ENCODE results near the gene GLIS1. TPM values are rescaled to one million over a fixed set of nuclear protein-coding genes. Genes with fewer than 3 reads are reported as not detected.

The GLIS1 gene
- total RNA-seq = 2.5 and 2.7 TPM in 2 replicates

GRCh38 chr1:53739109-53739681, at the start of gene GLIS1:
Gene GLIS1, minus strand, starts transcription at chr1:53739164. Its CDS starts 1,100 bp downstream, at chr1:53738064.
- peak within 1 kb of the TSS; percentile 77 for H3K4me3 ChIP-seq (ENCODE audit: low read depth, low read length)
- TF ChIP-seq CTCF (conservative IDR thresholded peaks at IDR 0.05; ENCODE audit: low read depth, low read length) = no peak
- no peak for DNase-seq (ENCODE audit: low read depth)

GRCh38 chr1:53787655-53788054, 48.7 kb upstream of the GLIS1 start:
- H3K4me3 ChIP-seq (ENCODE audit: low read depth, low read length) = no peak overlapping the region
- TF ChIP-seq CTCF (conservative IDR thresholded peaks at IDR 0.05; ENCODE audit: low read depth, low read length) = no peak
- no peak for DNase-seq (ENCODE audit: low read depth)

GRCh38 chr1:53783056-53783455, 44.1 kb upstream of the GLIS1 start:
- H3K4me3 ChIP-seq (ENCODE audit: low read depth, low read length) = no peak overlapping the region
- no peak for DNase-seq (ENCODE audit: low read depth)
- TF ChIP-seq CTCF (conservative IDR thresholded peaks at IDR 0.05; ENCODE audit: low read depth, low read length) = no peak

- TF ChIP-seq CTCF (conservative IDR thresholded peaks at IDR 0.05; ENCODE audit: low read depth, low read length) = no peak
- no peak for DNase-seq (ENCODE audit: low read depth)
- no peak overlapping the region for H3K4me3 ChIP-seq (ENCODE audit: low read depth, low read length)
These were observed 42.7 kb upstream of the GLIS1 start for GRCh38 chr1:53781654-53782053.

GRCh38 chr1:53777272-53777671, 38.3 kb upstream of the GLIS1 start:
- no peak for TF ChIP-seq CTCF (conservative IDR thresholded peaks at IDR 0.05; ENCODE audit: low read depth, low read length)
- no peak for DNase-seq (ENCODE audit: low read depth)
- H3K4me3 ChIP-seq (ENCODE audit: low read depth, low read length) = no peak overlapping the region

GRCh38 chr1:53771648-53772047, 32.7 kb upstream of the GLIS1 start:
- TF ChIP-seq CTCF (conservative IDR thresholded peaks at IDR 0.05; ENCODE audit: low read depth, low read length) = no peak
- DNase-seq (ENCODE audit: low read depth) = peak; percentile 48
- no peak overlapping the region for H3K4me3 ChIP-seq (ENCODE audit: low read depth, low read length)

GRCh38 chr1:53769780-53770179, 30.8 kb upstream of the GLIS1 start:
- TF ChIP-seq CTCF (conservative IDR thresholded peaks at IDR 0.05; ENCODE audit: low read depth, low read length) = no peak
- no peak for DNase-seq (ENCODE audit: low read depth)

More at GRCh38 chr1:53769780-53770179, 30.8 kb upstream of the GLIS1 start:
- H3K4me3 ChIP-seq (ENCODE audit: low read depth, low read length) = no peak overlapping the region
